ENCODE data around the gene PPP1R1C.

PPP1R1C gene

GRCh38 chr2:182064019-182064778 is 78.5 kb downstream of the PPP1R1C start:
- no peak overlapping the region for H3K27ac ChIP-seq (ENCODE audit: insufficient read depth in 1 of 2, low read depth in 1 of 2, low read length in 2 of 2, poor library complexity in 1 of 2, severe bottlenecking in 2 of 2)
- WGBS (ENCODE audit: insufficient coverage): 83% methylated on average over 1 of the region's 3 CpGs
- ChIA-PET CTCF (no interaction called here), POLR2A (no interaction called here)
- no peaks in the 10 kb centered on the region for H3K36me3 ChIP-seq (ENCODE audit: control insufficient read depth in 4 of 4, insufficient read depth in 4 of 4, low read length in 3 of 4)
- no peak overlapping the region for H3K4me3 ChIP-seq (ENCODE audit: control insufficient read depth in 1 of 7, extremely low read depth in 1 of 7, insufficient read depth in 4 of 7, low read depth in 2 of 7, low read length in 6 of 7)
- H3K9me3 ChIP-seq (ENCODE audit: control extremely low read depth in 1 of 5, control insufficient read depth in 4 of 5, insufficient read depth in 2 of 5, low read depth in 1 of 5, low read length in 4 of 5): no peaks in the 10 kb centered on the region
- no peaks in the 10 kb centered on the region for H3K4me1 ChIP-seq (ENCODE audit: control extremely low read depth in 1 of 4, control insufficient read depth in 4 of 4, insufficient read depth in 4 of 4, low read length in 3 of 4)
- H3K27me3 ChIP-seq (replicated peaks in 2 of 5; ENCODE audit: control insufficient read depth in 4 of 5, insufficient read depth in 5 of 5, low read length in 4 of 5): no peaks in the 10 kb centered on the region
- DNase-seq: no peak

GRCh38 chr2:182066400-182067087 is 80.9 kb downstream of the PPP1R1C start:
- no peak for DNase-seq

DNA sequence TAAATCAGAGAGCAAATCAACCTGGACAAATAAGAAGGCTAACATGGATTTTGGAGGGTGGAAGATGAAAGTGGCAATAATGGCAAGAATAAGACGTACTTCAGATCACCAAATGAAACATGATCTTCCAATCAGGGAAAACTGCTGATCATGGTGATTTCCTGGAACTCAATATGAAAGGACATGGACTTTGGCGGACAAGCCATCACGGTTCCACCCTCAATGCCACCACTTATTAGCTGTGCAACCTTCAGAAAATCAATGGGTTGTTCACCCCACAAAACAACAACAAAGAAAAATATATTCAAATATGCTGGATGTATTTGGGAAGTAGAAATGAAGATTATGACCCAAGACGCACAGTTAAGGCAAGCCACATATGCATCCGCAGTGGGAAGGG is 81.7 kb downstream of the PPP1R1C start:
- Histone ChIP-seq H3K4me1 (ENCODE audit: control extremely low read depth in 1 of 4, control insufficient read depth in 4 of 4, insufficient read depth in 4 of 4, low read length in 3 of 4) (no peaks in the 10 kb centered on the region), H3K27me3 (replicated peaks in 2 of 5; ENCODE audit: control insufficient read depth in 4 of 5, insufficient read depth in 5 of 5, low read length in 4 of 5) (no peaks in the 10 kb centered on the region), H3K9me3 (ENCODE audit: control extremely low read depth in 1 of 5, control insufficient read depth in 4 of 5, insufficient read depth in 2 of 5, low read depth in 1 of 5, low read length in 4 of 5) (no peaks in the 10 kb centered on the region), H3K36me3 (ENCODE audit: control insufficient read depth in 4 of 4, insufficient read depth in 4 of 4, low read length in 3 of 4) (no peaks in the 10 kb centered on the region), H3K4me3 (ENCODE audit: control insufficient read depth in 1 of 7, extremely low read depth in 1 of 7, insufficient read depth in 4 of 7, low read depth in 2 of 7, low read length in 6 of 7) (no peak overlapping the region), H3K27ac (ENCODE audit: insufficient read depth in 1 of 2, low read depth in 1 of 2, low read length in 2 of 2, poor library complexity in 1 of 2, severe bottlenecking in 2 of 2) (no peak overlapping the region)
- DNase-seq: no peak
- POLR2A ChIA-PET: no interaction called here
- WGBS (ENCODE audit: insufficient coverage): 96% methylated on average over 4 of the region's 5 CpGs
- CTCF ChIA-PET: no interaction called here

More at GRCh38 chr2:182066400-182067087, 80.9 kb downstream of the PPP1R1C start:
- CTCF ChIA-PET: no interaction called here
- POLR2A ChIA-PET: no interaction called here
- Histone ChIP-seq H3K4me1 (ENCODE audit: control extremely low read depth in 1 of 4, control insufficient read depth in 4 of 4, insufficient read depth in 4 of 4, low read length in 3 of 4) (no peaks in the 10 kb centered on the region), H3K27ac (ENCODE audit: insufficient read depth in 1 of 2, low read depth in 1 of 2, low read length in 2 of 2, poor library complexity in 1 of 2, severe bottlenecking in 2 of 2) (no peak overlapping the region), H3K27me3 (replicated peaks in 2 of 5; ENCODE audit: control insufficient read depth in 4 of 5, insufficient read depth in 5 of 5, low read length in 4 of 5) (no peaks in the 10 kb centered on the region), H3K4me3 (ENCODE audit: control insufficient read depth in 1 of 7, extremely low read depth in 1 of 7, insufficient read depth in 4 of 7, low read depth in 2 of 7, low read length in 6 of 7) (no peak overlapping the region), H3K9me3 (ENCODE audit: control extremely low read depth in 1 of 5, control insufficient read depth in 4 of 5, insufficient read depth in 2 of 5, low read depth in 1 of 5, low read length in 4 of 5) (no peaks in the 10 kb centered on the region), H3K36me3 (ENCODE audit: control insufficient read depth in 4 of 4, insufficient read depth in 4 of 4, low read length in 3 of 4) (no peaks in the 10 kb centered on the region)
- whole genome bisulfite sequencing (ENCODE audit: insufficient coverage): 80% methylated on average over 1 of the region's 2 CpGs

- Histone ChIP-seq H3K36me3 (ENCODE audit: control insufficient read depth in 4 of 4, insufficient read depth in 4 of 4, low read length in 3 of 4) (no peaks in the 10 kb centered on the region), H3K27ac (ENCODE audit: insufficient read depth in 1 of 2, low read depth in 1 of 2, low read length in 2 of 2, poor library complexity in 1 of 2, severe bottlenecking in 2 of 2) (no peak overlapping the region), H3K27me3 (replicated peaks in 2 of 5; ENCODE audit: control insufficient read depth in 4 of 5, insufficient read depth in 5 of 5, low read length in 4 of 5) (no peaks in the 10 kb centered on the region), H3K9me3 (ENCODE audit: control extremely low read depth in 1 of 5, control insufficient read depth in 4 of 5, insufficient read depth in 2 of 5, low read depth in 1 of 5, low read length in 4 of 5) (peaks cover 0 to 3% (median 0%) of the 10 kb centered on the region in 5 experiments), H3K4me1 (ENCODE audit: control extremely low read depth in 1 of 4, control insufficient read depth in 4 of 4, insufficient read depth in 4 of 4, low read length in 3 of 4) (no peaks in the 10 kb centered on the region), H3K4me3 (ENCODE audit: control insufficient read depth in 1 of 7, extremely low read depth in 1 of 7, insufficient read depth in 4 of 7, low read depth in 2 of 7, low read length in 6 of 7) (no peak overlapping the region)
- 100% methylated on average over 2 of the region's 3 CpGs for WGBS (ENCODE audit: insufficient coverage)
- ChIA-PET POLR2A (no interaction called here), CTCF (interaction anchor here (0.8 kb wide), 1 partner anchor 11 kb away, joined by 3 read pairs; no protein-coding TSS in a partner anchor)
- DNase-seq: no peak
Measured at GRCh38 chr2:182068811-182069210, 83.2 kb downstream of the PPP1R1C start.

DNA sequence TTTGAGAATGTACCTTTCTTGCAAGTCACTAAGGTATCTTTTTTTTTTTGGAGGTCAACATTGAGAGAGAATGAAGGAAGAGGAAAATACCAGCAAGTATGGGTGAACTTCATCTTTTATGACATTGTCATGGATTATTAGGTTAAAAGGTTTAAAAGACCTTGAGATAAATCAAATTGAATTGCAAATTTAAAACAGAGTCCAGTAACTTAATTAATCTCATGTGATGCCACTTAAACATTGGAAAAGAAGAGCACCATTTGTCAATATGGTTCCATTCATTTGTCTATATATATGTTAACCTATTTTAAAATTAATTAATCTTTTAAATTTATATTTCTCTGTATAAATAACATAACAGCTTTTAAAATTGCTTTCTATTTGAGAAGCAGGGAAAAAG is 83.8 kb downstream of the PPP1R1C start:
- DNase-seq: no peak
- POLR2A ChIA-PET: no interaction called here
- Histone ChIP-seq H3K27ac (ENCODE audit: insufficient read depth in 1 of 2, low read depth in 1 of 2, low read length in 2 of 2, poor library complexity in 1 of 2, severe bottlenecking in 2 of 2) (no peak overlapping the region), H3K4me3 (ENCODE audit: control insufficient read depth in 1 of 7, extremely low read depth in 1 of 7, insufficient read depth in 4 of 7, low read depth in 2 of 7, low read length in 6 of 7) (no peak overlapping the region), H3K27me3 (replicated peaks in 2 of 5; ENCODE audit: control insufficient read depth in 4 of 5, insufficient read depth in 5 of 5, low read length in 4 of 5) (no peaks in the 10 kb centered on the region), H3K9me3 (ENCODE audit: control extremely low read depth in 1 of 5, control insufficient read depth in 4 of 5, insufficient read depth in 2 of 5, low read depth in 1 of 5, low read length in 4 of 5) (peaks cover 0 to 3% (median 0%) of the 10 kb centered on the region in 5 experiments), H3K36me3 (ENCODE audit: control insufficient read depth in 4 of 4, insufficient read depth in 4 of 4, low read length in 3 of 4) (no peaks in the 10 kb centered on the region), H3K4me1 (ENCODE audit: control extremely low read depth in 1 of 4, control insufficient read depth in 4 of 4, insufficient read depth in 4 of 4, low read length in 3 of 4) (no peaks in the 10 kb centered on the region)
- CTCF ChIA-PET: no interaction called here

GRCh38 chr2:182069908-182070307 is 84.3 kb downstream of the PPP1R1C start:
- H3K36me3 ChIP-seq (ENCODE audit: control insufficient read depth in 4 of 4, insufficient read depth in 4 of 4, low read length in 3 of 4): no peaks in the 10 kb centered on the region
- POLR2A ChIA-PET: no interaction called here
- WGBS (ENCODE audit: insufficient coverage): 86% methylated on average over 1 of the region's 2 CpGs
- no peak overlapping the region for H3K27ac ChIP-seq (ENCODE audit: insufficient read depth in 1 of 2, low read depth in 1 of 2, low read length in 2 of 2, poor library complexity in 1 of 2, severe bottlenecking in 2 of 2)
- H3K27me3 ChIP-seq (replicated peaks in 2 of 5; ENCODE audit: control insufficient read depth in 4 of 5, insufficient read depth in 5 of 5, low read length in 4 of 5): no peaks in the 10 kb centered on the region
- no peaks in the 10 kb centered on the region for H3K4me1 ChIP-seq (ENCODE audit: control extremely low read depth in 1 of 4, control insufficient read depth in 4 of 4, insufficient read depth in 4 of 4, low read length in 3 of 4)
- no peak overlapping the region for H3K4me3 ChIP-seq (ENCODE audit: control insufficient read depth in 1 of 7, extremely low read depth in 1 of 7, insufficient read depth in 4 of 7, low read depth in 2 of 7, low read length in 6 of 7)
- peaks cover 0 to 3% (median 0%) of the 10 kb centered on the region in 5 experiments for H3K9me3 ChIP-seq (ENCODE audit: control extremely low read depth in 1 of 5, control insufficient read depth in 4 of 5, insufficient read depth in 2 of 5, low read depth in 1 of 5, low read length in 4 of 5)
- CTCF ChIA-PET: no interaction called here
- no peak for DNase-seq

DNA sequence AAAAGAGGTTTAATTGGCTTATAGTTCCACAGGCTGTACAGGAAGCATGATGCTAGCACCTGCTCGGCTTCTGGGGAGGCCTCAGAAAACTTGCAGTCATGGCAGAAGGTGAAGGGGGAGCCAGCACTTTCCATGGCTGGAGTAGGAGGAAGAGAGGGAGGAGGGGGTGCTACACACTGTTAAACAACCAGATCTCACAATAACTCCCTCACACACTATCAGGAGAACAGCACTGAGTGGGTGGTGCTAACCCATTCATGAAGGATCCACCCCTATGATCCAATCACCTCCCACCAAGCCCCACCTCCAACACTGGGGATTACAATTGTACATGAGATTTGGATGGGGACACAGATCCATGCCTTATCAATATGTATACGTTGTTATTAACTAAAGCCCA is 85.1 kb downstream of the PPP1R1C start:
- DNase-seq: no peak
- ChIA-PET CTCF (no interaction called here), POLR2A (no interaction called here)
- Histone ChIP-seq H3K27ac (ENCODE audit: insufficient read depth in 1 of 2, low read depth in 1 of 2, low read length in 2 of 2, poor library complexity in 1 of 2, severe bottlenecking in 2 of 2) (no peak overlapping the region), H3K4me1 (ENCODE audit: control extremely low read depth in 1 of 4, control insufficient read depth in 4 of 4, insufficient read depth in 4 of 4, low read length in 3 of 4) (no peaks in the 10 kb centered on the region), H3K27me3 (replicated peaks in 2 of 5; ENCODE audit: control insufficient read depth in 4 of 5, insufficient read depth in 5 of 5, low read length in 4 of 5) (no peaks in the 10 kb centered on the region), H3K4me3 (ENCODE audit: control insufficient read depth in 1 of 7, extremely low read depth in 1 of 7, insufficient read depth in 4 of 7, low read depth in 2 of 7, low read length in 6 of 7) (no peak overlapping the region), H3K36me3 (ENCODE audit: control insufficient read depth in 4 of 4, insufficient read depth in 4 of 4, low read length in 3 of 4) (no peaks in the 10 kb centered on the region), H3K9me3 (ENCODE audit: control extremely low read depth in 1 of 5, control insufficient read depth in 4 of 5, insufficient read depth in 2 of 5, low read depth in 1 of 5, low read length in 4 of 5) (peaks cover 0 to 3% (median 0%) of the 10 kb centered on the region in 5 experiments)
- WGBS (ENCODE audit: insufficient coverage): 100% methylated on average over 2 of the region's 2 CpGs
